ENCODE measurements around the gene AGBL4.
"Not testable (repeated sequence)": the region's sequence is repeated elsewhere in the genome, so short reads cannot be mapped to it uniquely, and the experiment has no call there.

Gene AGBL4

GRCh38 chr1:49306507-49307070 lies 717.2 kb downstream of the AGBL4 start:
- DNase-seq (ENCODE audit: low read depth in 2 of 2): no peak

- not testable (repeated sequence) for DNase-seq (ENCODE audit: low read depth in 2 of 2)
Measured at GRCh38 chr1:49302400-49302799, 721.4 kb downstream of the AGBL4 start.

GRCh38 chr1:49298304-49298703 lies 725.5 kb downstream of the AGBL4 start:
- DNase-seq (ENCODE audit: low read depth in 2 of 2): no peak

GRCh38 chr1:49297783-49298182 lies 726.0 kb downstream of the AGBL4 start:
- no peak for DNase-seq (ENCODE audit: low read depth in 2 of 2)

GRCh38 chr1:49294539-49294938 lies 729.2 kb downstream of the AGBL4 start:
- DNase-seq (ENCODE audit: low read depth in 2 of 2): no peak

- no peak for DNase-seq (ENCODE audit: low read depth in 2 of 2)
Measured at GRCh38 chr1:49293016-49293415, 730.7 kb downstream of the AGBL4 start.

GRCh38 chr1:49257211-49258049 lies 766.3 kb downstream of the AGBL4 start:
- not testable (repeated sequence) for DNase-seq (ENCODE audit: low read depth in 2 of 2)

- no peak for DNase-seq (ENCODE audit: low read depth in 2 of 2)
Measured at GRCh38 chr1:49252917-49253316, 770.8 kb downstream of the AGBL4 start.

- DNase-seq (ENCODE audit: low read depth in 2 of 2): no peak
Measured at GRCh38 chr1:49251019-49251784, 772.6 kb downstream of the AGBL4 start.

- DNase-seq (ENCODE audit: low read depth in 2 of 2): no peak
Measured at GRCh38 chr1:49240709-49241221, 783.0 kb downstream of the AGBL4 start.

- no peak for DNase-seq (ENCODE audit: low read depth in 2 of 2)
Measured at GRCh38 chr1:49234988-49235387, 788.8 kb downstream of the AGBL4 start.

GRCh38 chr1:49229555-49229954 lies 794.2 kb downstream of the AGBL4 start:
- no peak for DNase-seq (ENCODE audit: low read depth in 2 of 2)

- DNase-seq (ENCODE audit: low read depth in 2 of 2): no peak
Measured at GRCh38 chr1:49226758-49227157, 797.0 kb downstream of the AGBL4 start.

- DNase-seq (ENCODE audit: low read depth in 2 of 2): no peak
Measured at GRCh38 chr1:49225464-49225863, 798.3 kb downstream of the AGBL4 start.

- no peak for DNase-seq (ENCODE audit: low read depth in 2 of 2)
Measured at GRCh38 chr1:49213301-49213700, 810.5 kb downstream of the AGBL4 start.

GRCh38 chr1:49208712-49209111 lies 815.0 kb downstream of the AGBL4 start:
- no peak for DNase-seq (ENCODE audit: low read depth in 2 of 2)

- no peak for DNase-seq (ENCODE audit: low read depth in 2 of 2)
Measured at GRCh38 chr1:49204720-49205119, 819.0 kb downstream of the AGBL4 start.

GRCh38 chr1:49200738-49201137 lies 823.0 kb downstream of the AGBL4 start:
- no peak for DNase-seq (ENCODE audit: low read depth in 2 of 2)

- DNase-seq (ENCODE audit: low read depth in 2 of 2): no peak
Measured at GRCh38 chr1:49199564-49199963, 824.2 kb downstream of the AGBL4 start.

- DNase-seq (ENCODE audit: low read depth in 2 of 2): no peak
Measured at GRCh38 chr1:49197081-49197480, 826.7 kb downstream of the AGBL4 start.

GRCh38 chr1:49190138-49190537 lies 833.6 kb downstream of the AGBL4 start:
- DNase-seq (ENCODE audit: low read depth in 2 of 2): no peak

GRCh38 chr1:49187056-49187455 lies 836.7 kb downstream of the AGBL4 start:
- no peak for DNase-seq (ENCODE audit: low read depth in 2 of 2)
